GM10266 (cell line): ENCODE measurements around the gene TMEM259.

ENCODE experiments used
- DNase-seq: peaks from one replicate; pipeline ENCODE4 v3.0.0; 2012; ENCODE audit errors: extremely low spot score
- TF ChIP-seq, protein P1 (sequence below): IDR thresholded peaks from 2 replicates; pipeline ENCODE4 v1.5.1; 2012; ENCODE audit warnings: mild to moderate bottlenecking, low read depth; ENCODE audit not compliant: control insufficient read depth, insufficient read depth; ENCODE audit errors: missing control alignments

TMEM259 gene

DNA sequence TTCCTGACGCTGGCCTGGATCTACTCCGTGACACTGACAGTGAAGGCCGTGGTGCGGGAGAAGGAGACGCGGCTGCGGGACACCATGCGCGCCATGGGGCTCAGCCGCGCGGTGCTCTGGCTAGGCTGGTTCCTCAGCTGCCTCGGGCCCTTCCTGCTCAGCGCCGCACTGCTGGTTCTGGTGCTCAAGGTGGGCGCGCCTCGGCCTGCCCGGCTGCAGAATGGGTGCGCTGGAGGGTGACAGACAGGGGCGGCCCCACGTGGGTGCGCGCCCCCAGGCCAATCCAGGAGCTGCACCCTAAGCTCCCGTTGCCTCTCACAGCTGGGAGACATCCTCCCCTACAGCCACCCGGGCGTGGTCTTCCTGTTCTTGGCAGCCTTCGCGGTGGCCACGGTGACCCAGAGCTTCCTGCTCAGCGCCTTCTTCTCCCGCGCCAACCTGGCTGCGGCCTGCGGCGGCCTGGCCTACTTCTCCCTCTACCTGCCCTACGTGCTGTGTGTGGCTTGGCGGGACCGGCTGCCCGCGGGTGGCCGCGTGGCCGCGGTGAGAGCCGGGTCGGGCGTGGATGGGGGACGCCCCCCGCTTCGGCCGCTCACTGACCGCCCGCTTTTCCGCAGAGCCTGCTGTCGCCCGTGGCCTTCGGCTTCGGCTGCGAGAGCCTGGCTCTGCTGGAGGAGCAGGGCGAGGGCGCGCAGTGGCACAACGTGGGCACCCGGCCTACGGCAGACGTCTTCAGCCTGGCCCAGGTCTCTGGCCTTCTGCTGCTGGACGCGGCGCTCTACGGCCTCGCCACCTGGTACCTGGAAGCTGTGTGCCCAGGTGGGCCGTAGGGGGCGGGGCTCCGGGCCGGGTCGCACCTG is 26.1 kb upstream of the TMEM259 start:
- no peak for DNase-seq
- TF ChIP-seq, protein P1, sequence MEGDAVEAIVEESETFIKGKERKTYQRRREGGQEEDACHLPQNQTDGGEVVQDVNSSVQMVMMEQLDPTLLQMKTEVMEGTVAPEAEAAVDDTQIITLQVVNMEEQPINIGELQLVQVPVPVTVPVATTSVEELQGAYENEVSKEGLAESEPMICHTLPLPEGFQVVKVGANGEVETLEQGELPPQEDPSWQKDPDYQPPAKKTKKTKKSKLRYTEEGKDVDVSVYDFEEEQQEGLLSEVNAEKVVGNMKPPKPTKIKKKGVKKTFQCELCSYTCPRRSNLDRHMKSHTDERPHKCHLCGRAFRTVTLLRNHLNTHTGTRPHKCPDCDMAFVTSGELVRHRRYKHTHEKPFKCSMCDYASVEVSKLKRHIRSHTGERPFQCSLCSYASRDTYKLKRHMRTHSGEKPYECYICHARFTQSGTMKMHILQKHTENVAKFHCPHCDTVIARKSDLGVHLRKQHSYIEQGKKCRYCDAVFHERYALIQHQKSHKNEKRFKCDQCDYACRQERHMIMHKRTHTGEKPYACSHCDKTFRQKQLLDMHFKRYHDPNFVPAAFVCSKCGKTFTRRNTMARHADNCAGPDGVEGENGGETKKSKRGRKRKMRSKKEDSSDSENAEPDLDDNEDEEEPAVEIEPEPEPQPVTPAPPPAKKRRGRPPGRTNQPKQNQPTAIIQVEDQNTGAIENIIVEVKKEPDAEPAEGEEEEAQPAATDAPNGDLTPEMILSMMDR = no peak

DNA sequence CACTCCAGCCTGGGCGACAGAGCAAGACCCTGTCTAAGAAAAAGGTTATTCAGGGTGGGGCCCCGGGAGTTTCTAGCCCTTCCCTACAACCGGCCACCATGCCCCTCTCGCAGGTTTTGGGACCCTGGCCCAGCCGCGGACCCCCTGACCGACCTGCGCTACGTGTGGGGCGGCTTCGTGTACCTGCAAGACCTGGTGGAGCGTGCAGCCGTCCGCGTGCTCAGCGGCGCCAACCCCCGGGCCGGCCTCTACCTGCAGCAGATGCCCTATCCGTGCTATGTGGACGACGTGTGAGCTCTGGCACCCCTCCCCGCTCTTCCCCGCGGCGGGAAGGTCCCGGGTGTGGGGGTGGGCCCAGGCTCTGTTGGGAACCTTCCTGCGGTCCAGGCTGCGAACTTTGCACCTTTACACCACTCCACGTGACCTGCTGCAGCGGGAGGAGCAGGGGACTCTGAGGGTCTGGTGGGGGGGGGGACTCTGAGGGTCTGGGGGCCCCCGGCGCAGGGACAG is 25.2 kb upstream of the TMEM259 start:
- DNase-seq = no peak
- TF ChIP-seq, protein P1 = no peak

DNA sequence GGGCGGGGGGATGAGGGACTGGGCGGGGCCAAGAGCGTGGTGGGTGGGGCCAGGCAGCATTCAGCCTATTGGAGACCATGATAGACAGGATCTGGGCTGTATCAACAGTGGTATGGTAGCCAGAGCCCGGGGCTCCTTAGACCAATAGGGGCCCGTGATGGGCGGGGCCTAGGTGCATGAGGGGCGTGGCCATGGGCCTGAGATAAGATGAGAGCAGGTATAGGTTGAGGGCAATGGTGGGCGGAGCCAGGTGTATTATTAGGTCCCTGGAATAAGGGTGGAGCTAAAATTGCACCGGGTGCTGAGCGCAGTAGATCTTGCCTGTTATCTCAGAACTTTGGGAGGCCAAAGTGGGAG is 24.3 kb upstream of the TMEM259 start:
- TF ChIP-seq, protein P1 = no peak
- peak; percentile 76 for DNase-seq

DNA sequence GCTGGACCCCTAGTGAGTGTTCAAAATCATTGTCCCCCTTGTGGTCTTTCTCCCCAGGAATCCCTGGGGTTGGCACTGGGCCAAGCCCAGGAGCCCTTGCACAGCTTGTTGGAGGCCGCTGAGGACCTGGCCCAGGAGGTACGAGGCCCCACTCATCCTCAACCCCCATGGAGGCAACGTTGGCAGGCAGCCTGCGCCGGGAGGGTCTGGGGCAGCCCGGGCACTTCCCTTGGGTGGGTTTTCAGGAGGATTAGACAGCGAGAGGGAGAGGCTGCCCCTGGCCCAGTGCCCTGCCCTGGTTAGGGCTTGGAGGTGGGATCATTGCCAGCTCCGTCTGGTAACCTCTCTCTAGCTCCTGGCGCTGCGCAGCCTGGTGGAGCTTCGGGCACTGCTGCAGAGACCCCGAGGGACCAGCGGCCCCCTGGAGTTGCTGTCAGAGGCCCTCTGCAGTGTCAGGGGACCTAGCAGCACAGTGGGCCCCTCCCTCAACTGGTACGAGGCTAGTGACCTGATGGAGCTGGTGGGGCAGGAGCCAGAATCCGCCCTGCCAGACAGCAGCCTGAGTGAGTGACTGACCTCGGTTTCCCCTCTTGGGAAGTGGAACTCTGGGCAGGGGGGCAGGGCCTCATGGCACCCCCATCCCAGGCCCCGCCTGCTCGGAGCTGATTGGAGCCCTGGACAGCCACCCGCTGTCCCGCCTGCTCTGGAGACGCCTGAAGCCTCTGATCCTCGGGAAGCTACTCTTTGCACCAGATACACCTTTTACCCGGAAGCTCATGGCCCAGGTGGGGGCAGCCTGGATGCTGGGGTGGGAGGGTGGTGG is 22.0 kb upstream of the TMEM259 start:
- no peak for DNase-seq
- TF ChIP-seq, protein P1 = no peak

DNA sequence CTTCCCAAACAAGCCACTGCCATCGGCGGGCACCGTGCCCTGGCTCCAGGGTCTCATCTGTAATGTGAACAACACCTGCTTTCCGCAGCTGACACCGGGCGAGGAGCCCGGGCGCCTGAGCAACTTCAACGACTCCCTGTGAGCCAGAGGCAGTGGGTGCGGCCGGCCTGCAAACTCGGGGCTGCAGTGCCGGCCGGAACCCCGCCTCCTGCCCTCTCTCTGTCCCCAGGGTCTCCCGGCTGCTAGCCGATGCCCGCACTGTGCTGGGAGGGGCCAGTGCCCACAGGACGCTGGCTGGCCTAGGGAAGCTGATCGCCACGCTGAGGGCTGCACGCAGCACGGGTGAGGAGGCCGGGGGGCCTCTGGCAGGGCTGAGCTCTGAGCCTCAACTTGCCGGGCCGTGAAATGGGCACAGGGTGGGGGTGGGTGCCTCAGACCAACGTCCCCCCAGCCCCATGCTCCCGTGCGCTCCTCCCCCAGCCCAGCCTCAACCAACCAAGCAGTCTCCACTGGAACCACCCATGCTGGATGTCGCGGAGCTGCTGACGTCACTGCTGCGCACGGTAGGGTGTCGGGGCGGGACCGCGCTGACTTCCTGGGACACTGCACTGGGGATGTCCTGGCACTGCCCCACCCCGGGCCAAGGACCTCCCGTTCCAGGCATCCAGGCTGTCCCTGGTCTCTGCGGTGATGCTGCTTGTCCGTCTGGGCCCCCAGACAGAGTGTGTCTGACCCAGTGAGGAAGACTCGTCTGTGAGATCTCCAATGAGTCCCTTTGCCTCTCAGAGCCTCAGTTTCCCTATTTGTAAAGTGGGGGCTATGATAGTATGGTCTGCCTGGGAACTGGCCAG is 21.1 kb upstream of the TMEM259 start:
- TF ChIP-seq, protein P1 = no peak
- DNase-seq = no peak

DNA sequence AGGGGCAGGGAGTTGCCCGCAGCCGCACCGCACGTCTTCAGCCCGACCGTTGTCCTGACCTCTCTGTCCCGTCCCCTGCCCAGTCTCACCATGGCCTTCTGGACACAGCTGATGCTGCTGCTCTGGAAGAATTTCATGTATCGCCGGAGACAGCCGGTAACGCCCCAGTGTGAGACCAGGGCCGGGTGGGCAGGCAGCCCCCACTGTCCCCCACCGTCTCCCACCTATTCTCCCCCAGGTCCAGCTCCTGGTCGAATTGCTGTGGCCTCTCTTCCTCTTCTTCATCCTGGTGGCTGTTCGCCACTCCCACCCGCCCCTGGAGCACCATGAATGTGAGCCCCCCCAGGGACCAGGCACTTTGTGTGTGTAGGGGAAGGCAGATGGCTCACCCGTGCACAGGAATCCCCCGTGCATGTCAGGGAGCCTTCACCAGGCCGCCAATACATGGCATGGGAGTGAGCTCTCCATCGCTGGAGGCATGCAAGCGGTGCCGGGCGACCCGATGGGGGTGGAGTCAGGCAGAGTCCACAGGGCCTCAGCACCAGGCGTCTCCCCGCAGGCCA is 20.4 kb upstream of the TMEM259 start:
- DNase-seq = no peak
- TF ChIP-seq, protein P1 = no peak
